Progenitor cell of endocrine pancreas (in vitro differentiated cells): Measurements from ENCODE around the gene FNBP1. TPM values are rescaled to one million over a fixed set of nuclear protein-coding genes. Genes with fewer than 3 reads are reported as not detected.

Source experiments
- DNase-seq: peaks from one replicate; pipeline ENCODE4 v3.0.0; 2021; ENCODE audit warnings: low spot score; ENCODE audit not compliant: unreplicated experiment
- H3K27ac Mint-ChIP-seq: 2 replicates; pipeline ENCODE4 v1.8.0; 2021; ENCODE audit warnings: mild to moderate bottlenecking, moderate library complexity, mixed read lengths
- H3K27me3 Mint-ChIP-seq: 2 replicates; pipeline ENCODE4 v1.8.0; 2021; ENCODE audit warnings: mixed read lengths
- H3K36me3 Mint-ChIP-seq: 2 replicates; pipeline ENCODE4 v1.8.0; 2022; ENCODE audit warnings: mixed read lengths; ENCODE audit not compliant: insufficient read depth
- H3K4me1 Mint-ChIP-seq: 2 replicates; pipeline ENCODE4 v1.8.0; 2021; ENCODE audit warnings: low read depth, mixed read lengths
- H3K4me3 Mint-ChIP-seq: 2 replicates; pipeline ENCODE4 v1.8.0; 2021; ENCODE audit warnings: low read depth, mild to moderate bottlenecking, moderate library complexity, mixed read lengths
- H3K9me3 Mint-ChIP-seq: 2 replicates; pipeline ENCODE4 v1.8.0; 2021; ENCODE audit warnings: low read depth, mixed read lengths
- total RNA-seq: library from RNA; stranded (reverse); gene quantifications from 2 replicates; pipeline ENCODE4 v1.2.1, GENCODE V29; 2021
- TF ChIP-seq, protein P1 (sequence below): fragments of 200-600 bp; sonication (generic); IDR thresholded peaks from one replicate; pipeline ENCODE4 v1.5.0; 2021; ENCODE audit warnings: antibody characterized with exemption, mild to moderate bottlenecking; ENCODE audit not compliant: unreplicated experiment

The FNBP1 gene
- total RNA-seq, 1 donor from 2014 or later: 44.1 TPM

- Mint-ChIP-seq H3K27me3 (no peaks in the 10 kb centered on the region), H3K4me1 (no peaks in the 10 kb centered on the region), H3K36me3 (peaks cover 20% of the 10 kb centered on the region), H3K4me3 (no peak overlapping the region), H3K9me3 (no peaks in the 10 kb centered on the region), H3K27ac (no peak overlapping the region)
- DNase-seq: no peak
- TF ChIP-seq, protein P1, sequence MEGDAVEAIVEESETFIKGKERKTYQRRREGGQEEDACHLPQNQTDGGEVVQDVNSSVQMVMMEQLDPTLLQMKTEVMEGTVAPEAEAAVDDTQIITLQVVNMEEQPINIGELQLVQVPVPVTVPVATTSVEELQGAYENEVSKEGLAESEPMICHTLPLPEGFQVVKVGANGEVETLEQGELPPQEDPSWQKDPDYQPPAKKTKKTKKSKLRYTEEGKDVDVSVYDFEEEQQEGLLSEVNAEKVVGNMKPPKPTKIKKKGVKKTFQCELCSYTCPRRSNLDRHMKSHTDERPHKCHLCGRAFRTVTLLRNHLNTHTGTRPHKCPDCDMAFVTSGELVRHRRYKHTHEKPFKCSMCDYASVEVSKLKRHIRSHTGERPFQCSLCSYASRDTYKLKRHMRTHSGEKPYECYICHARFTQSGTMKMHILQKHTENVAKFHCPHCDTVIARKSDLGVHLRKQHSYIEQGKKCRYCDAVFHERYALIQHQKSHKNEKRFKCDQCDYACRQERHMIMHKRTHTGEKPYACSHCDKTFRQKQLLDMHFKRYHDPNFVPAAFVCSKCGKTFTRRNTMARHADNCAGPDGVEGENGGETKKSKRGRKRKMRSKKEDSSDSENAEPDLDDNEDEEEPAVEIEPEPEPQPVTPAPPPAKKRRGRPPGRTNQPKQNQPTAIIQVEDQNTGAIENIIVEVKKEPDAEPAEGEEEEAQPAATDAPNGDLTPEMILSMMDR: no peak
These were observed 176.4 kb downstream of the FNBP1 start for GRCh38 chr9:129866394-129867135.

GRCh38 chr9:129865668-129866320 is 177.2 kb downstream of the FNBP1 start:
- Mint-ChIP-seq H3K27ac (no peak overlapping the region), H3K36me3 (peaks cover 14% of the 10 kb centered on the region), H3K9me3 (no peaks in the 10 kb centered on the region), H3K4me3 (no peak overlapping the region), H3K4me1 (no peaks in the 10 kb centered on the region), H3K27me3 (no peaks in the 10 kb centered on the region)
- no peak for DNase-seq
- TF ChIP-seq, protein P1: no peak

- no peak overlapping the region for H3K4me3 Mint-ChIP-seq
- DNase-seq: no peak
- TF ChIP-seq, protein P1: no peak
- no peaks in the 10 kb centered on the region for H3K4me1 Mint-ChIP-seq
- H3K9me3 Mint-ChIP-seq: no peaks in the 10 kb centered on the region
- H3K36me3 Mint-ChIP-seq: peaks cover 12% of the 10 kb centered on the region
- no peak overlapping the region for H3K27ac Mint-ChIP-seq
- no peaks in the 10 kb centered on the region for H3K27me3 Mint-ChIP-seq
These were observed 177.9 kb downstream of the FNBP1 start for GRCh38 chr9:129864991-129865647.

GRCh38 chr9:129863059-129863690 is 179.8 kb downstream of the FNBP1 start:
- Mint-ChIP-seq H3K9me3 (no peaks in the 10 kb centered on the region), H3K27ac (no peak overlapping the region), H3K4me1 (no peaks in the 10 kb centered on the region)

GRCh38 chr9:129861447-129861827 is 181.6 kb downstream of the FNBP1 start:
- H3K27ac Mint-ChIP-seq: no peak overlapping the region
- no peaks in the 10 kb centered on the region for H3K4me1 Mint-ChIP-seq
- TF ChIP-seq, protein P1: no peak
- no peaks in the 10 kb centered on the region for H3K27me3 Mint-ChIP-seq
- peaks cover 15% of the 10 kb centered on the region for H3K36me3 Mint-ChIP-seq
- H3K4me3 Mint-ChIP-seq: no peak overlapping the region
- no peaks in the 10 kb centered on the region for H3K9me3 Mint-ChIP-seq
- DNase-seq: no peak

More at GRCh38 chr9:129863059-129863690, 179.8 kb downstream of the FNBP1 start:
- Mint-ChIP-seq H3K27me3 (no peaks in the 10 kb centered on the region), H3K4me3 (no peak overlapping the region), H3K36me3 (peaks cover 12% of the 10 kb centered on the region)
- TF ChIP-seq, protein P1: no peak
- no peak for DNase-seq
